GM21576 (cell line): ENCODE data around the gene ABI3BP.

Experiments used
- ATAC-seq: cut with Tn5 transposase; IDR thresholded peaks from one replicate; pipeline ENCODE4 v1.9.1; 2021; ENCODE audit warnings: mild to moderate bottlenecking, moderate library complexity; ENCODE audit not compliant: unreplicated experiment

ABI3BP gene

GRCh38 chr3:100702082-100702979 lies 290.9 kb downstream of the ABI3BP start:
- no peak for ATAC-seq

- no peak for ATAC-seq
Measured at GRCh38 chr3:100700708-100701107, 292.5 kb downstream of the ABI3BP start.
